ENCODE results near the gene OR8I2. TPM values are rescaled to one million over a fixed set of nuclear protein-coding genes. Genes with fewer than 3 reads are reported as not detected.
"Not testable (repeated sequence)": the region's sequence is repeated elsewhere in the genome, so short reads cannot be mapped to it uniquely, and the experiment has no call there.

The OR8I2 gene
- polyA plus RNA-seq, 1 of the 3 experiments (the other 2 are of a cell fraction) = not detected

DNA sequence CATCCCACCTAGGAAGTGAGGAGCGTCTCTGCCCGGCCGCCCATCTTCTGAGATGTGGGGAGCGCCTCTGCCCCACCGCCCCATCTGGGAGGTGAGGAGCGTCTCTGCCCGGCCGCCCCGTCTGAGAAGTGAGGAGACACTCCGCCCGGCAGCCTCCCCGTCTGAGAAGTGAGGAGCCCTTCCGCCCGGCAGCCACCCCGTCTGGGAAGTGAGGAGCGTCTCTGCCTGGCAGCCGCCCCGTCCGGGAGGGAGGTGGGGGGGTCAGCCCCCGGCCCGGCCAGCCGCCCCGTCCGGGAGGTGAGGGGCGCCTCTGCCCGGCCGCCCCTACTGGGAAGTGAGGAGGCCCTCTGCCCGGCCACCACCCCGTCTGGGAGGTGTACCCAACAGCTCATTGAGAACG is 50.6 kb downstream of the OR8I2 start:
- H3F3A ChIP-seq (replicated peaks; ENCODE audit: insufficient read depth); DNase-seq; H3K4me2 ChIP-seq; H2AFZ ChIP-seq (ENCODE audit: low read depth); H3K9ac ChIP-seq; H3K27me3 ChIP-seq (ENCODE audit: insufficient read depth); H3K4me1 ChIP-seq (ENCODE audit: control insufficient read depth in 1 of 2, insufficient read depth in 2 of 2, low read depth in 1 of 2, low read length in 1 of 2); POLR2A ChIA-PET; H3K36me3 ChIP-seq (replicated peaks in 1 of 2; ENCODE audit: control insufficient read depth in 1 of 2, insufficient read depth in 2 of 2, low read length in 1 of 2); H3K4me3 ChIP-seq (ENCODE audit: low read depth in 2 of 2, low read length in 1 of 2); H3K9me3 ChIP-seq; H3K79me2 ChIP-seq (ENCODE audit: insufficient read depth); CTCF ChIA-PET; H4K20me1 ChIP-seq (ENCODE audit: insufficient read depth); H3K27ac ChIP-seq (ENCODE audit: low read depth in 2 of 2, low read length in 1 of 2); H3K9me2 ChIP-seq: not testable (repeated sequence)
- WGBS (ENCODE audit: low lambda C conversion rate) = 42% methylated on average over 8 of the region's 30 CpGs

Small RNA genes lying within 50 kb of the gene (small RNA-seq; reads per million reads assigned to genes)
- 0 reads per million in 7 experiments for gene OR8I4P

Other genes starting within 250 kb of the OR8I2 start
- not detected in 2 replicates for gene TRIM51, start 210.0 kb upstream of the OR8I2 start, polyA plus RNA-seq (2012; rRNA removed)
- gene OR5W2, start 178.7 kb upstream of the OR8I2 start, polyA plus RNA-seq (2012; rRNA removed) = not detected in 2 replicates
- not detected in 2 replicates for gene OR5I1, start 156.9 kb upstream of the OR8I2 start, polyA plus RNA-seq (2012; rRNA removed)
- gene OR10AG1, start 123.4 kb upstream of the OR8I2 start, polyA plus RNA-seq (2012; rRNA removed) = not detected in 2 replicates
- gene OR5F1, start 98.7 kb upstream of the OR8I2 start, polyA plus RNA-seq (2012; rRNA removed) = not detected in 2 replicates
- gene OR5AS1, start 65.7 kb upstream of the OR8I2 start, polyA plus RNA-seq (2012; rRNA removed) = not detected in 2 replicates
- not detected in 2 replicates for gene OR8H2, start 10.4 kb downstream of the OR8I2 start, polyA plus RNA-seq (2012; rRNA removed)
- gene OR8H3, start 29.1 kb downstream of the OR8I2 start, polyA plus RNA-seq (2012; rRNA removed) = not detected in 2 replicates
- gene OR8J3, start 46.9 kb downstream of the OR8I2 start, polyA plus RNA-seq (2012; rRNA removed) = not detected in 2 replicates
- not detected in 2 replicates for gene OR8K5, start 67.0 kb downstream of the OR8I2 start, polyA plus RNA-seq (2012; rRNA removed)
- gene OR5J2, start 83.3 kb downstream of the OR8I2 start, polyA plus RNA-seq (2012; rRNA removed) = not detected in 2 replicates
- gene OR5T2, start 140.9 kb downstream of the OR8I2 start, polyA plus RNA-seq (2012; rRNA removed) = not detected in 2 replicates
- gene OR5T3, start 158.9 kb downstream of the OR8I2 start, polyA plus RNA-seq (2012; rRNA removed) = not detected in 2 replicates
- not detected in 2 replicates for gene OR5T1, start 180.8 kb downstream of the OR8I2 start, polyA plus RNA-seq (2012; rRNA removed)
- not detected in 2 replicates for gene OR8H1, start 198.9 kb downstream of the OR8I2 start, polyA plus RNA-seq (2012; rRNA removed)
- gene OR8K3, start 221.8 kb downstream of the OR8I2 start, polyA plus RNA-seq (2012; rRNA removed) = not detected in 2 replicates

All from SK-N-SH (cell line).